ENCODE measurements around the gene COL6A6. TPM values are rescaled to one million over a fixed set of nuclear protein-coding genes. Genes with fewer than 3 reads are reported as not detected.

The COL6A6 gene
- total RNA-seq, 1 experiment from 2014 or later: not detected

- ChIA-PET CTCF (interaction anchor here (0.6 kb wide), 1 partner anchor 14 kb away, joined by 3 read pairs; no protein-coding TSS in a partner anchor), POLR2A (ENCODE audit: low non-redundant PET) (no interaction called here)
- no peak for DNase-seq (ENCODE audit: low spot score)
- BruUV-seq (replicated peaks): no TSS peak
- no peak overlapping the region for H3K4me3 ChIP-seq (ENCODE audit: low read depth, low read length, poor library complexity, severe bottlenecking)
- peaks cover 68% of the 10 kb centered on the region for H3K27me3 ChIP-seq (replicated peaks; ENCODE audit: insufficient read depth, low read depth, low read length, poor library complexity)
- intact Hi-C loops (cut with micrococcal nuclease; ENCODE audit: unreplicated experiment): no loop called here
- no peaks in the 10 kb centered on the region for H3K9me3 ChIP-seq (ENCODE audit: low read depth, low read length, poor library complexity, severe bottlenecking)
- no peaks in the 10 kb centered on the region for H3K36me3 ChIP-seq (ENCODE audit: insufficient read depth, low read length, poor library complexity, severe bottlenecking)
- no peaks in the 10 kb centered on the region for H3K4me1 ChIP-seq (ENCODE audit: insufficient read depth, low read length, poor library complexity, severe bottlenecking)
- no peak for TF ChIP-seq EZH2 (IDR thresholded peaks at IDR 0.05; ENCODE audit: borderline replicate concordance, low read depth, low read length, poor library complexity, severe bottlenecking)
- no peak overlapping the region for H3K27ac ChIP-seq (ENCODE audit: low read depth, low read length, poor library complexity, severe bottlenecking)
Observed at GRCh38 chr3:130514681-130515080, 2.3 kb upstream of the COL6A6 start.

- Histone ChIP-seq H3K27me3 (replicated peaks; ENCODE audit: insufficient read depth, low read depth, low read length, poor library complexity) (peaks cover 73% of the 10 kb centered on the region), H3K36me3 (ENCODE audit: insufficient read depth, low read length, poor library complexity, severe bottlenecking) (no peaks in the 10 kb centered on the region), H3K4me3 (ENCODE audit: low read depth, low read length, poor library complexity, severe bottlenecking) (no peak overlapping the region), H3K9me3 (ENCODE audit: low read depth, low read length, poor library complexity, severe bottlenecking) (no peaks in the 10 kb centered on the region), H3K27ac (ENCODE audit: low read depth, low read length, poor library complexity, severe bottlenecking) (no peak overlapping the region), H3K4me1 (ENCODE audit: insufficient read depth, low read length, poor library complexity, severe bottlenecking) (no peaks in the 10 kb centered on the region)
- POLR2A ChIA-PET (ENCODE audit: low non-redundant PET): no interaction called here
- CTCF ChIA-PET: no interaction called here
- TF ChIP-seq CTCF (conservative IDR thresholded peaks at IDR 0.05; ENCODE audit: low read depth, low read length) (no peak), EZH2 (IDR thresholded peaks at IDR 0.05; ENCODE audit: borderline replicate concordance, low read depth, low read length, poor library complexity, severe bottlenecking) (no peak)
- BruUV-seq (replicated peaks): no TSS peak
- intact Hi-C loops (cut with micrococcal nuclease; ENCODE audit: unreplicated experiment): no loop called here
- no peak for DNase-seq (ENCODE audit: low spot score)
Observed at GRCh38 chr3:130515755-130516154, 1.2 kb upstream of the COL6A6 start.

GRCh38 chr3:130517602-130518001 lies 625 bp downstream of the COL6A6 start:
- POLR2A ChIA-PET (ENCODE audit: low non-redundant PET): no interaction called here
- intact Hi-C loops (cut with micrococcal nuclease; ENCODE audit: unreplicated experiment): no loop called here
- peaks cover 89% of the 10 kb centered on the region for H3K27me3 ChIP-seq (replicated peaks; ENCODE audit: insufficient read depth, low read depth, low read length, poor library complexity)
- CTCF ChIA-PET: no interaction called here
- no peaks in the 10 kb centered on the region for H3K4me1 ChIP-seq (ENCODE audit: insufficient read depth, low read length, poor library complexity, severe bottlenecking)
- BruUV-seq (replicated peaks): no TSS peak
- H3K36me3 ChIP-seq (ENCODE audit: insufficient read depth, low read length, poor library complexity, severe bottlenecking): no peaks in the 10 kb centered on the region
- TF ChIP-seq EZH2 (IDR thresholded peaks at IDR 0.05; ENCODE audit: borderline replicate concordance, low read depth, low read length, poor library complexity, severe bottlenecking) (no peak), CTCF (conservative IDR thresholded peaks at IDR 0.05; ENCODE audit: low read depth, low read length) (no peak)
- no peak overlapping the region for H3K27ac ChIP-seq (ENCODE audit: low read depth, low read length, poor library complexity, severe bottlenecking)
- no peak overlapping the region for H3K4me3 ChIP-seq (ENCODE audit: low read depth, low read length, poor library complexity, severe bottlenecking)
- no peak for DNase-seq (ENCODE audit: low spot score)
- H3K9me3 ChIP-seq (ENCODE audit: low read depth, low read length, poor library complexity, severe bottlenecking): no peaks in the 10 kb centered on the region

- no TSS peak for BruUV-seq (replicated peaks)
- Histone ChIP-seq H3K36me3 (ENCODE audit: insufficient read depth, low read length, poor library complexity, severe bottlenecking) (no peaks in the 10 kb centered on the region), H3K4me3 (ENCODE audit: low read depth, low read length, poor library complexity, severe bottlenecking) (no peak overlapping the region), H3K4me1 (ENCODE audit: insufficient read depth, low read length, poor library complexity, severe bottlenecking) (no peaks in the 10 kb centered on the region), H3K27me3 (replicated peaks; ENCODE audit: insufficient read depth, low read depth, low read length, poor library complexity) (peaks cover 94% of the 10 kb centered on the region), H3K27ac (ENCODE audit: low read depth, low read length, poor library complexity, severe bottlenecking) (no peak overlapping the region), H3K9me3 (ENCODE audit: low read depth, low read length, poor library complexity, severe bottlenecking) (no peaks in the 10 kb centered on the region)
- POLR2A ChIA-PET (ENCODE audit: low non-redundant PET): no interaction called here
- DNase-seq (ENCODE audit: low spot score): no peak
- intact Hi-C loops (cut with micrococcal nuclease; ENCODE audit: unreplicated experiment): no loop called here
- TF ChIP-seq EZH2 (IDR thresholded peaks at IDR 0.05; ENCODE audit: borderline replicate concordance, low read depth, low read length, poor library complexity, severe bottlenecking) (no peak), CTCF (conservative IDR thresholded peaks at IDR 0.05; ENCODE audit: low read depth, low read length) (no peak)
- CTCF ChIA-PET: no interaction called here
Observed at GRCh38 chr3:130519754-130520153, 2.8 kb downstream of the COL6A6 start.

All from A673 (cell line).